Ovary (tissue), 3 donors: Measurements from ENCODE around the gene CD300LB.

Source experiments
- CTCF ChIP-seq, 3 donors: fragments of 450-650 bp in 2 of 3; fragments of 200-600 bp in 1 of 3; IDR thresholded peaks; one replicate each; pipeline versions ENCODE4 v1.5.1 to v1.8.0; 2016 to 2022; ENCODE audit warnings: antibody characterized with exemption in 3 of 3, mild to moderate bottlenecking in 1 of 3
- EP300 ChIP-seq: sonication (generic); formaldehyde crosslinking; IDR thresholded peaks from one replicate; pipeline ENCODE4 v1.6.1; 2017; ENCODE audit warnings: antibody characterized with exemption
- POLR2A ChIP-seq: fragments of 450-650 bp; IDR thresholded peaks from one replicate; pipeline ENCODE4 v1.6.1; 2017; ENCODE audit warnings: antibody characterized with exemption, mild to moderate bottlenecking, moderate library complexity
- donor health status: DM: no; HTN: no; CAD: no.

DNA sequence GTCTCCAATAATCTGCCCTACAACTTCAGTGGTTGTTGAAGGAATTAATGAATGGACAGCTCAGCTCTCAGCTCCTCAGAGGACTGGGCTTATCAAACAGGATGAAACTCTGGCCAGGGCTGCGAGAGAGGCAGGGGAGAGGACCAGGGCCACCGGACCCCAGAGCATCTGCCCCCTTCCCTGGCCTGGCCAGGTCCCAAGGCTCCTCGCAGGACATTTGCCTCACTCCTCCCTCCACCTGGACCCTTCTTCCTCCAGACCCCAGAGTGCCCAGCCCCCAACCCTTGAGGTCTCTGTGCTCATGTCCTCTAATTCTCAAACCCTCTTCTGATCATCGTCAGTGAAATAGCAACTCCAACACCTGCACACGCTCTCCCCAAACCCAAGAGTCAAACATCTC, 10.9 kb upstream of the CD300LB start:
- TF ChIP-seq CTCF (IDR thresholded peaks at IDR 0.05) (no peak), EP300 (no peak), POLR2A (no peak)
